ENCODE data around the gene U2AF1L4.

- TF ChIP-seq CTCF (IDR thresholded peaks at IDR 0.05): no peak
- TF ChIP-seq POLR2A (IDR thresholded peaks at IDR 0.05): no peak
- no peak for TF ChIP-seq POLR2AphosphoS5 (IDR thresholded peaks at IDR 0.05)
These were observed 29.8 kb upstream of the U2AF1L4 start for GRCh38 chr19:35775046-35775297.

All from transverse colon (tissue), 4 donors.